Peyer's patch (tissue), 4 donors: Measurements from ENCODE around the gene NEDD4L.

Experiments used
- POLR2A ChIP-seq, 2 donors: fragments of 450-650 bp; IDR thresholded peaks; one replicate each; pipeline ENCODE4 v1.5.1; 2017; ENCODE audit warnings: antibody characterized with exemption in 2 of 2, mild to moderate bottlenecking in 2 of 2, moderate library complexity in 2 of 2
- TF ChIP-seq, protein P1 (sequence below), 6 experiments: fragments of 450-650 bp in 4 of 6; fragments of 200-600 bp in 2 of 6; sonication (generic) in 1 of 6; IDR thresholded peaks; one replicate each; pipeline ENCODE4 v1.5.1; 2017 to 2019; ENCODE audit warnings: antibody characterized with exemption in 6 of 6, mild to moderate bottlenecking in 3 of 6, moderate library complexity in 1 of 6

DNA sequence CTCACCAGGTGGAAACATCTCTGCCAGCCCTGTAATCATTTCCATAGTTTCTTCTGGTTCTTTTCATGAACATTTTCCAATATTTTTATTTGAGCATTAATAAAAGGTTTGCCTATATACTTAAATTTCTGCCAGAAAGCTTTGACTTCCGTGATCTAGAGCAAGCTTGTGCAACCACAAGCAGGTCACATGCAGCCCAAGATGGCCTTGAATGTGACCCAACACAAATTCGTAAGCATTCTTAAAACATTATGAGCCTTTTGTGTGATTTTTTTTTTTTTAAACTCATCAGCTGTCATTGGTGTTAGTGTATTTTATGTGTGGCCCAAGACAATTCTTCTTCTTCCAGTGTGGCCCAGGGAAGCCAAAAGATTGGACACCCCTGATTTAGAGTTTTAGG, 51.6 kb downstream of the NEDD4L start:
- TF ChIP-seq, protein P1, sequence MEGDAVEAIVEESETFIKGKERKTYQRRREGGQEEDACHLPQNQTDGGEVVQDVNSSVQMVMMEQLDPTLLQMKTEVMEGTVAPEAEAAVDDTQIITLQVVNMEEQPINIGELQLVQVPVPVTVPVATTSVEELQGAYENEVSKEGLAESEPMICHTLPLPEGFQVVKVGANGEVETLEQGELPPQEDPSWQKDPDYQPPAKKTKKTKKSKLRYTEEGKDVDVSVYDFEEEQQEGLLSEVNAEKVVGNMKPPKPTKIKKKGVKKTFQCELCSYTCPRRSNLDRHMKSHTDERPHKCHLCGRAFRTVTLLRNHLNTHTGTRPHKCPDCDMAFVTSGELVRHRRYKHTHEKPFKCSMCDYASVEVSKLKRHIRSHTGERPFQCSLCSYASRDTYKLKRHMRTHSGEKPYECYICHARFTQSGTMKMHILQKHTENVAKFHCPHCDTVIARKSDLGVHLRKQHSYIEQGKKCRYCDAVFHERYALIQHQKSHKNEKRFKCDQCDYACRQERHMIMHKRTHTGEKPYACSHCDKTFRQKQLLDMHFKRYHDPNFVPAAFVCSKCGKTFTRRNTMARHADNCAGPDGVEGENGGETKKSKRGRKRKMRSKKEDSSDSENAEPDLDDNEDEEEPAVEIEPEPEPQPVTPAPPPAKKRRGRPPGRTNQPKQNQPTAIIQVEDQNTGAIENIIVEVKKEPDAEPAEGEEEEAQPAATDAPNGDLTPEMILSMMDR (IDR thresholded peaks at IDR 0.05), result no peak
- TF ChIP-seq POLR2A (IDR thresholded peaks at IDR 0.05), result no peak
